HUES6 (cell line): ENCODE measurements around the gene HES2.
"Not testable (repeated sequence)": the region's sequence is repeated elsewhere in the genome, so short reads cannot be mapped to it uniquely, and the experiment has no call there.

Experiments used
- H3K27ac ChIP-seq: 2 replicates; pipeline ENCODE4 v1.7.0; 2013; ENCODE audit warnings: low read depth, mild to moderate bottlenecking, low read length, inconsistent platforms
- H3K27me3 ChIP-seq: 2 replicates; pipeline ENCODE4 v1.6.1; 2013; ENCODE audit warnings: low read length; ENCODE audit not compliant: control insufficient read depth, insufficient read depth
- H3K36me3 ChIP-seq: 2 replicates; pipeline ENCODE4 v1.6.1; 2013; ENCODE audit warnings: low read length; ENCODE audit not compliant: control insufficient read depth, insufficient read depth
- H3K4me1 ChIP-seq: 2 replicates; pipeline ENCODE4 v1.6.1; 2013; ENCODE audit warnings: low read length; ENCODE audit not compliant: control insufficient read depth, insufficient read depth
- H3K4me3 ChIP-seq: 2 replicates; pipeline ENCODE4 v1.5.1; 2013; ENCODE audit warnings: low read depth, low read length
- H3K9ac ChIP-seq: one replicate; pipeline ENCODE4 v1.6.1; 2013; ENCODE audit warnings: mild to moderate bottlenecking, low read length
- H3K9me3 ChIP-seq: 2 replicates; pipeline ENCODE4 v1.6.1; 2013; ENCODE audit warnings: low read depth, low read length; ENCODE audit not compliant: control insufficient read depth, insufficient read depth

Gene HES2

GRCh38 chr1:6462412-6463119 lies 42.8 kb upstream of the HES2 start:
- peaks cover 14% of the 10 kb centered on the region for H3K36me3 ChIP-seq
- peaks cover 21% of the 10 kb centered on the region for H3K4me1 ChIP-seq
- no peak overlapping the region for H3K4me3 ChIP-seq
- no peaks in the 10 kb centered on the region for H3K27me3 ChIP-seq
- H3K9me3 ChIP-seq = no peaks in the 10 kb centered on the region
- H3K27ac ChIP-seq = no peak overlapping the region
- H3K9ac ChIP-seq = no peak overlapping the region

DNA sequence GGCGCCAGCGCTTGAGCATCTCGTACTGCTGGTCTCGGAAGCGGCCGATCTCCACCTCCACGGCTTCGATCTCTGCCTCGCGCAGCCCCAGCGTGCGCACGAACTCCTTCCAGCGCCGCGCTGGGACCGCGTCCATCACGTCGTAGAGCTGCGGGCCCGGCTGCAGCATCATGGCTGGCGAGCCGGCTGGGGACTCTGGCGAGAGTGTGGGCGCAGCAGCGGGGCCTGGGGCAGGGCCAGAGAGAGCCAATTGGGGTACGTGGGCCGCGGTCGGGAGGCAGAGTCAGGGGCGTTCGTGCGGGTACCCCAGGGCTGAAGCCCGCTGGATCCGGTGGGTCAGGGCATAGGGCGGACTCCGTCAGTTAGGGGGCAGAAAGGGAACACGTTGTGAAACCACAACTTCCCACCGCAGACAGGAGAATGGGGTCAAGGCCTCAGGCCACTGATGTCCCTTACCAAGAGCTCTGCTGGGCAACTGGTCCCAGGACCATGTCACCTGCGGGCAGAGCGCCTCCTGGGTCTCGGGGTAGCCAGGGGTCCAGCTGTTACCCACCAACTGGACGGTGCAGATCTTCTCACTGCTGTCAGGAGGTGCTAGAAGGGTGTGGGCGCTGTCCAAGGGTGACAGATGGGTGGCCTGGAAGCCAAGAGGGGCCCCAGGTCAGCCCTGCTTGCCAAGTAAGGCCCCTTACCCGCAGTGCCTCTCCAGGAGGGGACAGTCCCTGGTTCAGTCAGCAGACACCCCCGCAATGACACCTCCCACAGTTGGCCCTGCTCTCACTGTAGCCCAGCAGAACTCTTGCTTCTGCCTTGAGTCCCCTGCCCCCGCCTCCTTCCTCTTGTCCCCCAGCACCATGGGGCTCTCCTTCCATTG lies 42.1 kb upstream of the HES2 start:
- H3K27ac ChIP-seq = no peak overlapping the region
- no peaks in the 10 kb centered on the region for H3K9me3 ChIP-seq
- no peak overlapping the region for H3K9ac ChIP-seq
- H3K4me1 ChIP-seq = peaks cover 21% of the 10 kb centered on the region
- H3K36me3 ChIP-seq = peaks cover 14% of the 10 kb centered on the region
- H3K27me3 ChIP-seq = no peaks in the 10 kb centered on the region
- H3K4me3 ChIP-seq = no peak overlapping the region

GRCh38 chr1:6461051-6461530 lies 41.4 kb upstream of the HES2 start:
- H3K4me1 ChIP-seq = peaks cover 17% of the 10 kb centered on the region
- peaks cover 14% of the 10 kb centered on the region for H3K36me3 ChIP-seq
- H3K9me3 ChIP-seq = no peaks in the 10 kb centered on the region
- no peak overlapping the region for H3K9ac ChIP-seq
- no peak overlapping the region for H3K4me3 ChIP-seq
- H3K27me3 ChIP-seq = peaks cover 3% of the 10 kb centered on the region; the same call in 1 of the 2 replicates
- H3K27ac ChIP-seq = no peak overlapping the region

DNA sequence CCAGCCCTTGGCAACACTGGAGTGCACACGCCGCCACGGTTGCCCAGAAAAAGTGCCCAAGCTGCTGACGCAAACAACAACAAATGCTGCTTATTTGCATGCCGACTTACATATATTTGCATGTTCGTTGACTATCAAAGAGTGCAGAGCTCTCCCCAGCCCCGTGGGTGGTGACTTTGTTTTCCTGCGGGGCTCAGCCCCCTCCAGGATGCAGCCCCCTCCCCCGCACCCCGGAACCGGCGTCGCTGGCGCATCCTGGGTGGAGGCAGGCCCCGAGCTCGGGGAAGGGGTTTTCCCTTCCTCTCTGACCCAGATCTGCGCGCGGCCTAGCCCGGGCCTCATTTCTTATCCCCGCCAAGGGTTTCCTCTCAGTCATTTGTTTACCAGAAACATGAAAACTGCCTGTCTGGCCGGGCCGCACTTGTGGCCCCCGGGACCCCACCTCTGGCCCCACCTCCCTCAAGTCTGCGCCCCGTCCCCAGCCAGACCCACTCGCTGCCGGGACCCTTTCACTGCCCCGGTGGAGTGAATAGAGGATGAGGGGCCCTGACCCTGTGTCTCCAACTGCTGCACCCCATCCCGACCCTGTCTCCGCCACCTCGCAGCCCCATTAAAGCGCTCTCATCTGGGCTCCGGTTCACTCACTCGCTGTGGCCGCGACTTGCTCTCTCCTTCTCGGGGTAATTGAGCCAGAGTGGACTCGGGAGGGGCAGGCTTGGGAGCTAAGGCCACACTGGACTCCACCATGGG lies 40.8 kb upstream of the HES2 start:
- Histone ChIP-seq H3K4me3 (peak overlapping the region; percentile 36), H3K9ac (no peak overlapping the region), H3K27me3 (peaks cover 5% of the 10 kb centered on the region; the same call in 1 of the 2 replicates), H3K36me3 (peaks cover 14% of the 10 kb centered on the region), H3K9me3 (no peaks in the 10 kb centered on the region), H3K27ac (no peak overlapping the region), H3K4me1 (peaks cover 16% of the 10 kb centered on the region)

- H3K9ac ChIP-seq = no peak overlapping the region
- H3K4me3 ChIP-seq = peak overlapping the region; percentile 36
- peaks cover 14% of the 10 kb centered on the region for H3K36me3 ChIP-seq
- no peak overlapping the region for H3K27ac ChIP-seq
- peaks cover 8% of the 10 kb centered on the region; the same call in 1 of the 2 replicates for H3K27me3 ChIP-seq
- H3K9me3 ChIP-seq = no peaks in the 10 kb centered on the region
- peaks cover 16% of the 10 kb centered on the region for H3K4me1 ChIP-seq
Observed at GRCh38 chr1:6459850-6460265, 40.1 kb upstream of the HES2 start.

GRCh38 chr1:6456800-6457466 lies 37.2 kb upstream of the HES2 start:
- no peaks in the 10 kb centered on the region for H3K9me3 ChIP-seq
- H3K4me1 ChIP-seq = peaks cover 20% of the 10 kb centered on the region
- H3K36me3 ChIP-seq = peaks cover 3% of the 10 kb centered on the region; the same call in 1 of the 2 replicates
- no peak overlapping the region for H3K9ac ChIP-seq
- H3K27me3 ChIP-seq = peaks cover 24% of the 10 kb centered on the region
- no peak overlapping the region for H3K27ac ChIP-seq
- no peak overlapping the region for H3K4me3 ChIP-seq

GRCh38 chr1:6455752-6456520 lies 36.2 kb upstream of the HES2 start:
- H3K4me1 ChIP-seq = peaks cover 20% of the 10 kb centered on the region
- not testable (repeated sequence) for H3K9ac ChIP-seq, H3K9me3 ChIP-seq, H3K27ac ChIP-seq, H3K36me3 ChIP-seq, H3K4me3 ChIP-seq
- H3K27me3 ChIP-seq = peaks cover 24% of the 10 kb centered on the region

DNA sequence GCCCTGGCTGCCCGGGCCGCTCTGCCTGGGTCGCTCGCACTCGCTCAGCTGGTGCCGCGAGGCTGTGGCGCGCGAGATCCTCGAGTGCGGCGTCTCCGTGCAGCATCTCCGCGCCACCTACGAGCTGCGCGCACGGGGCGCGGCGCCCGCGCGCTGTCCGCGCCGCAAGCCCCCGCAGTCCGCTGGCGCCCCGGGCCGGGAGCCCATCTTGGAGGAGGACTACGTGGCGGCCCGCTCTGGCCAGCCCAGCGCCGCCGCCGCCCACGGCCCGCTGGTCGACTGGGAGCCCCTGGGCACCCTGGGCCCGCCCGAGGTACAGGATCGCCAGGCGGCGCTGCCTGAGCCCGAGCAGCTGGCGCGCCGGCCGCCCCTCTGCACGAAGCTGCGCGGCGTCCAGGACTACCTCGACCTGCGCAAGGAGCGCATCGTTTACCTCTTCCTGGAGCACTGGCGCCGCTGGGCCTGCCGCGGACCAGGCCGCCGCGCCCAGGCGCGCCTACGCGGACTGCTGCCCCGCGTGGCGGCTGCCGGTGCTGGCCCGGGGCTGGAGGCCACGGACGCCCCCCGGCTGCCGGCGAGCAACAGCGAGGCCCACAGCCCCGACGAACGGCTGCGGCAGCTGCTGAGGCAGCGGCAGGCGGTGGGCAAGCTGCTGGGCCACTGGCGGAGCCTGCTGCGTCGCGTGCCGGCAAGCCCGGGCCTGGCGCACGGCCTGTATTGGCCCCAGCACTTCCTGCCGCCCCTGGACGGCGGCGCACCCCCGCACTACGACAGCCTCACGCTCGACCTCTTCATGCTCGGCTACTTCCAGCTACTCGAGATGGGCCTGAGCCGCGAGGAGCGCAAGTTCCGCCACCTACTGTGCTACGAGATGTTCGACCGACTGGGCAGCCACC lies 35.4 kb upstream of the HES2 start:
- Histone ChIP-seq H3K27me3 (peaks cover 31% of the 10 kb centered on the region), H3K9me3 (no peaks in the 10 kb centered on the region), H3K4me3 (peak overlapping the region; percentile 39; the same call in 1 of the 2 replicates), H3K27ac (no peak overlapping the region), H3K36me3 (no peaks in the 10 kb centered on the region), H3K9ac (no peak overlapping the region), H3K4me1 (peaks cover 13% of the 10 kb centered on the region)
